Measurements from ENCODE around the gene LEPROT.

- no peak for TF ChIP-seq CTCF (IDR thresholded peaks at IDR 0.05; ENCODE audit: borderline replicate concordance, extremely low read depth, low read length, poor library complexity, severe bottlenecking)
- TF ChIP-seq EZH2 (IDR thresholded peaks at IDR 0.05; ENCODE audit: borderline replicate concordance, low read depth, low read length, severe bottlenecking): no peak
These were observed 51.4 kb downstream of the LEPROT start for GRCh38 chr1:65471861-65472332.

Data from DND-41 (cell line).